Kidney (tissue), 14 donors: ENCODE results near the gene APOOL. TPM values are rescaled to one million over a fixed set of nuclear protein-coding genes. Genes with fewer than 3 reads are reported as not detected.

ENCODE experiments used
- DNase-seq, 5 donors: peaks; one replicate each; pipeline ENCODE4 v3.0.0-alpha.2; 2013 to 2020
- FAIRE-seq: peaks from 2 replicates; lab custom pipeline; 2012; peaks lifted over from hg19 to GRCh38; lab: Jason Lieb, UNC
- H3K27ac ChIP-seq, 2 donors: one replicate each; pipeline ENCODE4 v1.7.0; 2013; ENCODE audit warnings: low read depth in 2 of 2, low read length in 2 of 2, inconsistent platforms in 1 of 2
- H3K27me3 ChIP-seq: one replicate; pipeline ENCODE4 v1.7.1; 2013; ENCODE audit warnings: low read length, inconsistent platforms; ENCODE audit not compliant: control insufficient read depth, insufficient read depth
- H3K36me3 ChIP-seq, 3 donors: one replicate each; pipeline versions ENCODE4 v1.7.0 to v1.7.1; 2013; ENCODE audit warnings: low read length in 3 of 3, control low read depth in 1 of 3, inconsistent platforms in 1 of 3; ENCODE audit not compliant: insufficient read depth in 3 of 3, control insufficient read depth in 2 of 3
- H3K4me1 ChIP-seq, 3 donors: one replicate each; pipeline versions ENCODE4 v1.7.0 to v1.7.1; 2013; ENCODE audit warnings: low read length in 3 of 3, inconsistent platforms in 1 of 3, low read depth in 1 of 3; ENCODE audit not compliant: control insufficient read depth in 2 of 3, insufficient read depth in 2 of 3
- H3K4me3 ChIP-seq, 3 donors: one replicate each; pipeline versions ENCODE4 v1.7.0 to v1.8.1; 2013; ENCODE audit warnings: low read length in 3 of 3, control low read depth in 1 of 3, inconsistent platforms in 1 of 3
- H3K9ac ChIP-seq, 3 donors: one replicate each; pipeline versions ENCODE4 v1.7.0 to v1.7.1; 2013; ENCODE audit warnings: low read length in 3 of 3, control low read depth in 1 of 3, inconsistent platforms in 1 of 3
- H3K9me3 ChIP-seq, 3 donors: one replicate each; pipeline versions ENCODE4 v1.7.0 to v1.7.1; 2013; ENCODE audit warnings: low read length in 3 of 3, control low read depth in 1 of 3, inconsistent platforms in 1 of 3; ENCODE audit not compliant: control insufficient read depth in 2 of 3, insufficient read depth in 1 of 3
- CTCF ChIP-seq: IDR thresholded peaks from 3 replicates; pipeline ENCODE4 v1.5.1; 2012; ENCODE audit warnings: mild to moderate bottlenecking, moderate library complexity, borderline replicate concordance; ENCODE audit not compliant: insufficient read depth; ENCODE audit errors: extremely low read depth
- intact Hi-C: fragments of 100-400 bp; cut with DNase I; formaldehyde crosslinking; loops from one replicate; pipeline ENCODE4 v1.11.1; 2022
- polyA plus RNA-seq: library from polyadenylated mRNA; stranded (reverse); fragments of 350-450 nt; fragmentation: Illumina TruSeq; extraction: RNeasy Lipid Tissue Mini Kit (QIAGEN cat#74804); gene quantifications from one replicate; pipeline ENCODE4 v1.2.3, GENCODE V29; 2014; ENCODE audit warnings: low read depth, low replicate concordance; ENCODE audit not compliant: insufficient read depth
- total RNA-seq: library from RNA; stranded (reverse); fragmentation: NEBNext Ultra II Directional; extraction: Animal tissue kit (Norgen Biotek cat#: 25700); gene quantifications from one replicate; pipeline ENCODE4 v1.2.1, GENCODE V29; 2021
- donor health status: control.
- donor health status: control.
- donor health status: control.
- donor health status: control.
- donor health status: control.
- donor health status: DM: yes; HTN: yes; CAD: no.
- donor health status: Normal renal cell carcinoma (clear cell type).

The APOOL gene
- total and polyA plus RNA-seq, 2 donors from 2014 or later: 7.2 to 26.5 TPM

- H3K36me3 ChIP-seq: no peaks in the 10 kb centered on the region
- FAIRE-seq (peak; percentile 98), DNase-seq (peak in 2 of 5 donors; percentile 15 to 23)
- H3K4me3 ChIP-seq: no peak overlapping the region
- H3K9ac ChIP-seq: no peak overlapping the region
- no peak overlapping the region for H3K27ac ChIP-seq
- H3K4me1 ChIP-seq: no peaks in the 10 kb centered on the region
- no peaks in the 10 kb centered on the region for H3K9me3 ChIP-seq
- intact Hi-C loops: no loop called here
- peak; percentile 34 for TF ChIP-seq CTCF
- H3K27me3 ChIP-seq: no peaks in the 10 kb centered on the region
Measured at GRCh38 chrX:85111347-85111746, 107.7 kb downstream of the APOOL start.

DNA sequence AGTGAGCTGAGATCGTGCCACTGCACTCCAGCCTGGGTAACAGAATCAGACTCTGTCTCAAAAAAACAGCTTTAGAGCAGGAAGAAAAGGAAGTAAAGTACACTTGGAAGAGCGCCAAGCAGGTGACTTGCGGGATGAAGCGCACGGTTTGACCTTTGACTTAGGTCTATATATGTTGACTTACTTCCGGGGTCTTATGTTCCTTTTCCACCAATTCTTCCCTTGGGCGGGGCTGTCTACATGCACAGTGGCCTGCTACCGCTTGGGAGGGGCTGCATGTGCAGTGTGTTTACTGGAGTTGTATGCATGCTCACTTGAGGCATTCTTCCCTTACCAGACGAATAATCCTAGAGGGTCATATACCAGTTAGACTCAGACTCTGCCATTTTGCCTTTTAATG, 108.6 kb downstream of the APOOL start:
- no peak overlapping the region for H3K9ac ChIP-seq
- no peaks in the 10 kb centered on the region for H3K36me3 ChIP-seq
- no peak overlapping the region for H3K4me3 ChIP-seq
- no peaks in the 10 kb centered on the region for H3K4me1 ChIP-seq
- no peak for DNase-seq
- H3K27ac ChIP-seq: no peak overlapping the region
- no peak for FAIRE-seq
- no peaks in the 10 kb centered on the region for H3K9me3 ChIP-seq
- intact Hi-C loops: no loop called here
- H3K27me3 ChIP-seq: no peaks in the 10 kb centered on the region
- no peak for TF ChIP-seq CTCF

- Histone ChIP-seq H3K4me1 (no peaks in the 10 kb centered on the region), H3K36me3 (no peaks in the 10 kb centered on the region), H3K4me3 (no peak overlapping the region), H3K27ac (no peak overlapping the region), H3K9me3 (no peaks in the 10 kb centered on the region), H3K9ac (no peak overlapping the region), H3K27me3 (no peaks in the 10 kb centered on the region)
- DNase-seq (no peak), FAIRE-seq (no peak)
- TF ChIP-seq CTCF: no peak
- intact Hi-C loops: no loop called here
Measured at GRCh38 chrX:85113746-85114145, 110.1 kb downstream of the APOOL start.

GRCh38 chrX:85114171-85114570, 110.5 kb downstream of the APOOL start:
- Histone ChIP-seq H3K27me3 (no peaks in the 10 kb centered on the region), H3K9me3 (no peaks in the 10 kb centered on the region), H3K4me1 (no peaks in the 10 kb centered on the region), H3K27ac (no peak overlapping the region), H3K36me3 (no peaks in the 10 kb centered on the region), H3K9ac (no peak overlapping the region), H3K4me3 (no peak overlapping the region)
- DNase-seq (no peak), FAIRE-seq (no peak)
- TF ChIP-seq CTCF: no peak
- intact Hi-C loops: no loop called here
